Glomerular endothelial cell (primary cell): ENCODE results near the gene ACTN4. TPM values are rescaled to one million over a fixed set of nuclear protein-coding genes. Genes with fewer than 3 reads are reported as not detected.

Experiments
- DNase-seq: peaks from one replicate; pipeline ENCODE4 v3.0.0-alpha.2; 2011; ENCODE audit warnings: low read depth, low spot score; ENCODE audit errors: extremely low read depth
- total RNA-seq: library from RNA; depleted of rRNA; stranded (reverse); fragments of >200 nt; gene quantifications from 2 replicates; pipeline ENCODE4 v1.2.3, GENCODE V29; 2015

The ACTN4 gene
- total RNA-seq, 1 donor from 2014 or later, result 882 TPM

DNA sequence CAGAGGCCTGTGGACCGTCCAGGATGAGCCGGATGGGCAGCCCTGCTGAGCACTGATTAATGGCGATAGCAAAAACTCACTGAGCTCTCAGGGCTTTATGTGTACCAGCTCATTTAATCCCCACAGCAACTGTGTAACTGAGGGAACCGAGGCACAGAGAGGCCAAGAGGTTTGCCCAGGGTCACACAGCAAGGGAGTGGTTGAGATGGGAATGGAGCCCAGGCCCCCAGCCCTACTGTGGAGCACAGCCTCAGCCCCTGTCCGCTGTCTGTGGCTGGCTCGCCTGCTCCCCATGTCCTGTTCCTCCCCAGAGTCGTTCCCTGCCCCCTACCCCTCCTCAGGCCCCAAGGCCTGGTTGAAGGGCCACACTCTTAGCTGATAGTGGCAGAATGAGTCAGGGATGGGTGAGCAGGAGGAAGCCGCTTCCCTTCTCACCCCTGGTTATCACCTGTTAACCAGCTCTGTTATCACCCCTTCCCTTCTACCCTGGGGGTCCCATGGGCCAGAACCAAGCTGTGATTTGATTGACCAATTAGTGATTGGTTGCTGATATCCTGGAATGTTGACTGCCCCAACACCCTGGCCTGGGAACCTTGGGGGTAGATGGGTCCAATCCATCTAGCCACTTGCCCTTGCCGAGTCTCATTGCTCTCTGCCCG is 75.6 kb downstream of the ACTN4 start:
- DNase-seq, result no peak

- DNase-seq, result no peak
These were observed 76.1 kb downstream of the ACTN4 start for GRCh38 chr19:38723606-38723965.

GRCh38 chr19:38723990-38724854 is 76.8 kb downstream of the ACTN4 start:
- DNase-seq, result no peak

DNA sequence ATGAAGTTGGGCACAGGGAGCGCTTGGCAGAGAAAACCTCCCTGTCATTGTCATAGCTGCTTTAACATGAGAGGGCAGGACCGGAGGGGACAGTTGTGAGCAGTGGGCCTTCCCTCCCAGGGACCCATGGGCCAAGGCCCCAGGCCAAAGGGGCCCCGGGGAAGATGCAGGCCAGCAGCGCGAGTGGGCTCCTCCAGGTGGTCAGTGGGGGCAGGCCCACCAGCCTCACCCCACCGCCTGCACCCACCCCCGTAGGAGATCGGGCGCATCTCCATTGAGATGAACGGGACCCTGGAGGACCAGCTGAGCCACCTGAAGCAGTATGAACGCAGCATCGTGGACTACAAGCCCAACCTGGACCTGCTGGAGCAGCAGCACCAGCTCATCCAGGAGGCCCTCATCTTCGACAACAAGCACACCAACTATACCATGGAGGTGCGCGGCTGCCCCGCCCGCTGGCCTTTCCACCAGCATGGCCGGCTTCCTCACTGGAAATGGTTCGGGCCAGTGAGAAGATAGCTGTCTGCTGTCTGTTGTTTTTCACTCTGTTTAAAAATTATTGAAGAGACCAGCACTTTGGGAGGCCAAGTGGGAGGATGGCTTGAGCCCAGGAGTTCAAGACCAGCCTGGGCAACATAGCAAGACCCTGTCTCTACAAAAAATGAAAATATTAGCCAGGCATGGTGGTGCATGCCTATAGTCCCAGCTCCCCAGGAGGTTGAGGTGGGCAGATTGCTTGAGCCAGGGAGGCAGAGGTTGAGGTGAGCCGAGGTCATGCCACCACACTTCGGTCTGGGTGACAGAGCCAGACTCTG is 78.2 kb downstream of the ACTN4 start:
- DNase-seq, result no peak

DNA sequence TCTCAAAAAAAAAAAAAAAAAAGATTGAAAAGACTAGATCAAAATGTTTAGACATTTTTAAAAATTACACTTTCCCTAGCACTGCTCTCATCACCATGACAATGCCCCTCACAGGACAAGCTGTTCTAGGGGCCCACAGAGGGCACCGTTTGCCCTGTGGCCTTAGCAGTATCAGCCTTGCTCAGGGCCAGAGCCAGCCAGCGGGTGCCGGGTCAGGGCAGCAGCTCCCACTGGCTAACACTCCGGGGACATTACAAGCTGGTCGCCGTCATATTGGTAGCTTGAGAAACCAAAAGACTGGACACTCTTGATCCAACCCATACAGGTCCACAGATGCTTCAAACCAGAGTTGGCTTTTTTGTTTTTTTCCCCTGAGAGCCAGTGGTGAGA is 78.8 kb downstream of the ACTN4 start:
- no peak for DNase-seq

- DNase-seq, result no peak
These were observed 79.4 kb downstream of the ACTN4 start for GRCh38 chr19:38726761-38727301.

GRCh38 chr19:38727306-38727867 is 79.9 kb downstream of the ACTN4 start:
- no peak for DNase-seq

- no peak for DNase-seq
These were observed 80.6 kb downstream of the ACTN4 start for GRCh38 chr19:38727868-38728660.

DNA sequence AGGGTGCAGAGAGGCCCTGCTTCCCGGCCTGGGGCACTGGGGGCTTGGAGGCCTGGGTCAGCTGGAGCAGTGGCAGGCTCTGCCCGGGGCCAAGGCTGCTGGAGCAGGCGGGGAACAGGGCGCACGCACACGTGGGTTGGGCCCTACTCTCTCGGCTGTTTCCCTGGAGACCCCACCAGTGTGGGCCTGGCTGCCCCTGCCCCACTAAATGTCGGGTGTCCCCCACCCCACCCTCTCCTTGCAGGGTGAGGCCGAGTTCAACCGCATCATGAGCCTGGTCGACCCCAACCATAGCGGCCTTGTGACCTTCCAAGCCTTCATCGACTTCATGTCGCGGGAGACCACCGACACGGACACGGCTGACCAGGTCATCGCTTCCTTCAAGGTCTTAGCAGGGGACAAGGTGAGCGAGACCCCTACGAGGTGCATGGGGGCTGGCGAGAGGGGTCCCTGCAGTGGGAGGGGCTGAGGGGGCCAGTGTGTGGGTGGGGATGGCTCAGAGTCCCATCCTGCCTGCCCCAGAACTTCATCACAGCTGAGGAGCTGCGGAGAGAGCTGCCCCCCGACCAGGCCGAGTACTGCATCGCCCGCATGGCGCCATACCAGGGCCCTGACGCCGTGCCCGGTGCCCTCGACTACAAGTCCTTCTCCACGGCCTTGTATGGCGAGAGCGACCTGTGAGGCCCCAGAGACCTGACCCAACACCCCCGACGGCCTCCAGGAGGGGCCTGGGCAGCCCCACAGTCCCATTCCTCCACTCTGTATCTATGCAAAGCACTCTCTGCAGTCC is 81.5 kb downstream of the ACTN4 start:
- DNase-seq, result no peak

DNA sequence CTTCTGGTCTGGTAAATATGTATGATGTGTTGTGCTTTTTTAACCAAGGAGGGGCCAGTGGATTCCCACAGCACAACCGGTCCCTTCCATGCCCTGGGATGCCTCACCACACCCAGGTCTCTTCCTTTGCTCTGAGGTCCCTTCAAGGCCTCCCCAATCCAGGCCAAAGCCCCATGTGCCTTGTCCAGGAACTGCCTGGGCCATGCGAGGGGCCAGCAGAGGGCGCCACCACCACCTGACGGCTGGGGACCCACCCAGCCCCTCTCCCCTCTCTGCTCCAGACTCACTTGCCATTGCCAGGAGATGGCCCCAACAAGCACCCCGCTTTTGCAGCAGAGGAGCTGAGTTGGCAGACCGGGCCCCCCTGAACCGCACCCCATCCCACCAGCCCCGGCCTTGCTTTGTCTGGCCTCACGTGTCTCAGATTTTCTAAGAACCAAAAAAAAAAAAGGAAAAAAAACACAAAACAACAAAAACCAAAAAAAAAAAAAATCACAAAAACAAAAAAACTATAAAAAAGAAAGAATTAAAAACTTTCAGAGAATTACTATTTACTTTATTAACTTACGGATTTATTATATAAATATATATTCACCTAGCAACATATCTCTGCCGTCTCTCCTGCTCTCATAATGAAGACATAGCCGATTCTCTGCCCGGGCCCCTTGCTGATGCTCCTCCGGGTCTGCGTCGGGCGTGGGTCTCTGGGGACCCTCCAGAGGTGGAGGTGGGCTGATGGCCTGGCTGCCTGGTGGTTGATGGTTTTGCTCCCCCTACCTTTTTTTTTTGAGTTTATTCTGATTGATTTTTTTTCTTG is 82.4 kb downstream of the ACTN4 start:
- DNase-seq, result no peak

DNA sequence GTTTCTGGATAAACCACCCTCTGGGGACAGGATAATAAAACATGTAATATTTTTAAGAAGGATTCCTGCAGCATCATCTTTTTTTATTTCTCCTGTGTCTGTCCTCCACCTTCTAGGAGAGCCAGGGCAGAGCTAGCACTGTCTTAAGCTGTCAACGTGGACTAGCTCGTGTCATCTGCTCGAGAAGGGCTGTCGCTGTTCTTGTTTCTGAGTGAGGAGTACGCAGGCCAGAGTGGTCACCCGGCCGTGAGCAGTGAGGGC is 83.0 kb downstream of the ACTN4 start:
- DNase-seq, result no peak

GRCh38 chr19:38730731-38731589 is 83.5 kb downstream of the ACTN4 start:
- no peak for DNase-seq

GRCh38 chr19:38731654-38732301 is 84.3 kb downstream of the ACTN4 start:
- no peak for DNase-seq

DNA sequence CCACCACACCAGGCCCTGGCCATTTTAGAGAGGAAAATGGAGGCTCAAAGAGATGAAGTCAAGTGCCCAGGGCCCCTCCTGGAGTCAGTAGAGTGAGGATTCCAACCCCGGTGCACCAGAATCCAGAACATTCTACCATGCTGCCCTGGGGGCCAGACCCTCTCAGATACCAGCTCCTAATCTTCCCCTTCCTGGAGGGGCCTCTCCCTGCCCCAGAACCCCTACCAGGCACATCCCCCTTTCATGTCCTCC is 85.7 kb downstream of the ACTN4 start:
- no peak for DNase-seq

- no peak for DNase-seq
These were observed 86.2 kb downstream of the ACTN4 start for GRCh38 chr19:38733493-38734175.

DNA sequence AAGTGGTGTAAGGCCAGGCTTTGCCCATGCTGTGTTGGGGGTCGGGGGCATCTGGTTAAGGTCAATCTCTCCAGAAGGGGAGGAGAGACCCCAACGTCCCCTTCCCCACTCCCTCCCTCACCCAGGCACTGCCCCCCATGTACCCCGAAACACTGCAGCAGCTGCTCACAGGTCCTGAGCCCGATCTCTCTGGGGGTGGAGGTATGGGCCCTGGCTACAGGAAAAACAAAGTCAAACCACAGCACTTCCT is 86.7 kb downstream of the ACTN4 start:
- DNase-seq, result no peak
